NOMO-1 treated with DMSO at 0.1 percent for 48 hours (cell line): ENCODE results near the gene ZSCAN5B.
"Not testable (repeated sequence)": the region's sequence is repeated elsewhere in the genome, so short reads cannot be mapped to it uniquely, and the experiment has no call there.

ENCODE experiments used
- DNase-seq: peaks from one replicate; lab custom pipeline; 2025; ENCODE audit not compliant: unreplicated experiment; lab: John Stamatoyannopoulos, UW

Gene ZSCAN5B, protein sequence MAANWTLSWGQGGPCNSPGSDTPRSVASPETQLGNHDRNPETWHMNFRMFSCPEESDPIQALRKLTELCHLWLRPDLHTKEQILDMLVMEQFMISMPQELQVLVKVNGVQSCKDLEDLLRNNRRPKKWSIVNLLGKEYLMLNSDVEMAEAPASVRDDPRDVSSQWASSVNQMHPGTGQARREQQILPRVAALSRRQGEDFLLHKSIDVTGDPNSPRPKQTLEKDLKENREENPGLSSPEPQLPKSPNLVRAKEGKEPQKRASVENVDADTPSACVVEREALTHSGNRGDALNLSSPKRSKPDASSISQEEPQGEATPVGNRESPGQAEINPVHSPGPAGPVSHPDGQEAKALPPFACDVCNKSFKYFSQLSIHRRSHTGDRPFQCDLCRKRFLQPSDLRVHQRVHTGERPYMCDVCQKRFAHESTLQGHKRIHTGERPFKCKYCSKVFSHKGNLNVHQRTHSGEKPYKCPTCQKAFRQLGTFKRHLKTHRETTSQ

DNA sequence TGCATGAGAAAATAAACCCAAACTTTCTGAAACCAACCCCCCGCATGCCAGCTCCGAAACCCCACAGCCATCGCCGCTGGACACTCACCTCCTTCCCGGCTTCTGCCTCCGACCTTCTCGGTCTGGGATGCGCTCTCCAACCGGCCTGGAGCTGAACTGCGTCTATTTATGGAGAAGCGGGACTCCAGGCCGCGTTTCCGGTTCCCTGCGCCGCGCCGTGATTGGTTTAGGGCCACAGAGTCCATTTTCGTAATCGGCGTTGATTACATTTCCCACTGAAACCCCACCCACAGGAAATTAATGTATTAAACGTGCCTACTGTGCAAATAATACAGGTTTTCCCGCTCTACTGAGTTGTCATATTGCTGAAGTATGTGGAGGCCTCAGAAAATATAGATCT, at the start of gene ZSCAN5B:
Gene ZSCAN5B (minus strand): TSS at position 138 of the 400 bp plus-strand sequence. CDS start 4,731 bp downstream, outside the sequence.
- not testable (repeated sequence) for DNase-seq

DNA sequence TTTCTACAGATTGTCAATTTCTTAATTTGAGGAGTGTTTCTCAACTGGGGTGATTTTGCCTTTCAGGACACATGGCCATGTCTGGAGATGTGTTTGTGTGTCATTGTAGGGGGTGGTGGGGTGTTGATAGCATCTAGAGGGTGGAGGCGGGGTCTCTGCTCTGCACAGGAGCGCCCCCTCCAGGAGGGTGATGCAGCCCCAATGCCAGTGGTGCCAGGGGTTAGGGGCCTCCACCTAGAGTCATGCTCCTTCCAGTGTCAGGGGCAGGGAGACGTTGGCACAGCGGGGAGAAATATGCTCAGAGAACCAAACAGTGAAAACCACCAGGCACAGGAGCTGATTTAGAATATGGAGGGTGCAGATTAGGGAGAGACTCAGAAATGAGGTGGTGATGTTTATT, 48.2 kb upstream of the ZSCAN5B start:
- DNase-seq = not testable (repeated sequence)

DNA sequence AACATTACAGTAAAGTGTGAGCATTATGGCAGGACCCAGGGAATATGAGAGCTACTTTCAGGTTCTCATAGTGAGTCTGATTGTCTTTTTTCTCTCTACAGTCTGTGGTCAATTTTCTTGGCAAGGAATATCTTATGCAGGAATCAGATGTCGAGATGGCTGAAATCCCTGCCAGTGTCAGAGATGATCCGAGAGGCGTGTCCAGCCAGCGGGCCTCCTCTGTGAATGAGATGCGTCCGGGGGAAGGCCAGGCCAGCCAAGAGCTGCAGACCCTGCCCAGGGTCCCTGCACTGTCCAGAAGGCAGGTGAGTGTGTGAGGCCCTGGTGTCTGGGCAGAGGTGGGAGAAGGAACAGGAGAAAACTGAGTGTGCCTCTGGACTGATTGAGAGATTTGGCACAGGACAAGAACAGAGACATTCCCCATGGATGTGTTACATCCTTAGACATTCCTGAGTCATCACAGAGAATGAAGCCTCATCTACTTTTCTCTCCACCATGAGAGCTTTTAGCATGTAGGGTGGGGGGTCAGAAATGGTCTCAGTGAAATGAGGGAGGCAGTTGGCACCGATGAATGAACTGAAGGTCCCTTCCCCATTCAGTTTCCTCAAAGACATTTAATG, 47.6 kb upstream of the ZSCAN5B start:
- no peak for DNase-seq

DNA sequence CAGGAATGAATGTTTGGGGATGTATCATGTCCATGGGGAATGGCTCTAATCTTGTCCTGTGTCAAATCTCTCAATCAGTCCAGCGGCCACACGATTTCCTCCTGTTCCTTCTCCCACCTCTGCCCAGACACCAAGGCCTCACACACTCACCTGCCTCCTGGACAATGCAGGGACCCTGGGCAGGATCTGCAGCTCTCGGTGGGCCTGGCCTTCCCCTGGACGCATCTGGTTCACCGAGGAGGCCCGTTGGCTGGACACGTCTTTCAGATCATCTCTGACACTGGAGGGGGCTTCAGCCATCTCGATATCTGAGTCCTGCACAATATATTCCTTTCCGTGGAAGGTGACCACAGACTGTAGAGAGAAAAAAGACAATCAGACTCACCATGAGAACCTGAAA, 25.9 kb upstream of the ZSCAN5B start:
- DNase-seq = no peak

DNA sequence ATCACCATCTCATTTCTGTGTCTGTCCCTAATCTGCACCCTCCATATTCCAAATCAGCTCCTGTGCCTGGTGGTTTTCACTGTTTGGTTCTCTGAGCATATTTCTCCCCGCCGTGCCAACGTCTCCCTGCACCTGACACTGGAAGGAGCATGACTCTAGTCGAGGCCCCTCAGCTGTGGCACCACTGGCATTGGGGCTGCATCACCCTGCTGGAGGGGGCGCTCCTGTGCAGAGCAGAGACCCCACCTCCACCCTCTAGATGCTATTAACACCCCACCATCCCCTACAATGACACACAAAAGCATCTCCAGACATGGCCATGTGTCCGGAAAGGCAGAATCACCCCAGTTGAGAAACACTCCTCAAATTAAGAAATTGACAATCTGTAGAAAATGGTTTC, 25.3 kb upstream of the ZSCAN5B start:
- DNase-seq = no peak

DNA sequence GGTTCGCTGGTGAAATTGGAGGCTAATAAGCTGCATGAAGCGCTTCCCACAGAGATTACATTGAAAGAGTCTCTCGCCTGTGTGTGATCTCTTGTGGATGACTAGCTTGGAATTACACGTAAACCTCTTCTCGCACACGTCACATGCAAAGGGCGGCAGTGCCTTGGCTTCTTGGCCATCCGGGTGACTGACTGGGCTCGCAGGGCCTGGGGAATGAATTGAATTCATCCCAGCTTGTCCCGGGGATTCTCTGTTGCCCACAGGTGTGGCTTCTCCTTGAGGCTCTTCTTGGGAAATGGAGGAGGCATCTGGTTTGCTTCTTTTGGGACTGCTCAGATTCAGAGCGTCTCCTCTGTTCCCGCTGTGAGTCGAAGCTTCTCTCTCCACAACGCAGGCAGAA, 24.3 kb upstream of the ZSCAN5B start:
- DNase-seq = no peak

DNA sequence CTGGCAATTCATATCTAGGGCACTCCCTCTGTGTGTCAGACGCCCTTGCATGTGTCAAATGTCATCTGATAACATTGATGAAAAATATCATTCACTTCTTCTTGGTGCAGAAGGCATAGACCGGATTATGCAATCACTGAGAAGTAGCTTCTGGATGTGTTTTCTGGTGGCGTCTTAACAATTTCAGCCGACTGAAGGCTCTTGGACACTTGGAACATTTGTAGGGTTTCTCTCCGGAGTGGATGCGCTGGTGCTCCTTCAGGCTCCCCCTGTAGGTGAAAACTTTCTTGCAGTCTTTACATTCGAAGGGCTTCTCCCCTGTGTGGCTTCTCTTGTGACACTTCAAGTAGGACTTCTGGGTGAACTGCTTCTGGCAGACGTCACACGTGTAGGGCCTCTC, 23.9 kb upstream of the ZSCAN5B start:
- not testable (repeated sequence) for DNase-seq

DNA sequence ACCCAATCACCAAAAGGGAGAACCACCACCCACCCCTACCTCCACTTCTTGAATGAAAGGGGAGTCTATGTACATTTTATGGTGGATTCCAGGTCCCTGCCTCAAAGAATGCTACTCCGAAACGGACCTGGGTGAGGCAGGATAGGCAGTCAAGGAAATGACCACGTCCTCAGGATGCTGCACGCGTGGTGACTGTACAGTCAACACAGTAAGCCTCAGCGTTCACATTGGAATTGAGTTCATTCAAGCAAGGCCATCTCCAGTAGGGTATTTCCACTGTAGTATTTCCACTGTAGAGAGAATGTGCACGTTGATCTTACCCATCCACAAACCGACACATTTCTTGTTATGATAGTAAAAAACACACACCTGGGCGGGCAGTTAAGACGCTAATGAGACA, 21.4 kb upstream of the ZSCAN5B start:
- no peak for DNase-seq

DNA sequence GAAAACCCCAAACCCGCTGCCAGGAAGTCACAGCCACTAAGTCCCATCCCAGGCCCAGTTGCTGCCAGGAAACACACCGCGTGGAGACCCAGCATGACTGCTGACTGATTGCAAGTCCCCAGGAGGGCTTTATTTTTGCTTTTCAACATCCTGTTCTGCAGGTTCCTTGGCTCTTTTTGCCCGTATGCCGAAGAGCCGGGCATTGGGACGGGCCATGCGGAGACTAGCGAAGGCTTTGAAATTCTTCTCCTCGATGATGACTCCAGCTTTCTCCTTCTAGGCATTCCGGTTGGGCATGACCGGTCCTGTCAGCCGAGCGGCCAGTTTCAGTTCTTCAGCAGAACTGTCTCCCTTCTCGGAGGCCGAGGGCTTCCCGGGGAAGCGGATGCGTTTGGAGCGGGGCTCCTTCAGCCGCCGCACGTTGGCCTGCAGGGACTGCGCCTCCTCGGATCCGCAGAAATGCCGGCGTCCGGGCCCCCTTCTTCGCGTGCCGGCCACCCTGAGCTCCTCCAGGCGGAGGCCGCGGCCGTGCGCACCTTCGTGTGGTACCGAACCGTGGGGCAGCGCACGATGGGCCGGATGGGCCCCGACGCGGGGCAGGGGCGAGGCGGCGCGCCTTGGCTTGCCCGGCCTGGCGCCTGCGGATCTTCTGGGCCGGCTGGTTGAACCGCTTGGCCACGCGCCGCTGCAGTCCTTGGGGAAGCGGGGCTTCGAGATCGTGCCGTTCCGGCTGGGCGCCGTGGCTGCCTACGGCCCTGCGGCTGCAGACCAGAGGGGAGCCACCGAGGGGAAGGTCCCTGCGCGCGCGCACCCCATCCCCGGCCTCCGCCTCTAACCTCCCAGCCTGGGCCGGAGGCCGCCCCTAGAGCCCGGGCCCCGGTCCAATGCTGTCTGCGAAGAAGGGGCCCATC, 19.7 kb upstream of the ZSCAN5B start:
- no peak for DNase-seq

DNA sequence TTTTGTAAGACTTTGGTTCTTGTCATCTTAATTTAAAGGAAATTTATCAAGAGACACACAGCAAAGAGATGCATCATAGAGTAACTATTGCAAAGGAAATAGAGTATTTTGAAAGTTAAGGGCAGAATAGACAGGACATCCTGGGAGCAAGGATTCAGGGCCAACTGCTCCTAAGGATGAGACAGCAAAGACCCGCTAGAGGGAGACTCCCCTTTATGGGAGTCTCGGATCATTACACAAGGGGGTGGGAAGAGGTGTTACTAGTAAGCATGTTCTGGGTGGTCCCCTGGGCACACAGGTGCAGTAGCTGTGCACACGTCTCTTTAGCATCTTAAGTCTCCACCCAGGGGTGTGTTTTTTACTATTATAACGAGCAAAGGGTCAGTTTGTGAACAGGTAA, 14.1 kb upstream of the ZSCAN5B start:
- no peak for DNase-seq

DNA sequence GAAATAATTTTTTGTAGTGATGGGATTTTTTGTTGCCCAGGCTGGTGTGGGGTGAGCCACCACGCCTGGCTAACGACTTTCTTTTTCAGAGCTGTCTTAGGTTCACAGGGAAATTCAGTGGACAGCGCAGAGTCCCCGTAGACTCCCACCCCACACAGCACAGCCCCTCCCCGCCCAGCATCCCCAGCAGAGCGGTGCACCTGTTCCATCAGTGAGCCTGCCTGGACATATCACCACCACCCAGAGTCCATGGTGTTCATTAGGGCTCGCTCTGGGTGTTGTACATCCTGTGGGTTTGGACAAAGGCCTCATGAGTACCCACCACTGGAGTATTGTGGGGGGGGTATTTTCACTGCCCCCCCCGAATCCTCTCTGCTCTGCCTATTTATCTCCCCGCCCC, 12.5 kb upstream of the ZSCAN5B start:
- DNase-seq = not testable (repeated sequence)

DNA sequence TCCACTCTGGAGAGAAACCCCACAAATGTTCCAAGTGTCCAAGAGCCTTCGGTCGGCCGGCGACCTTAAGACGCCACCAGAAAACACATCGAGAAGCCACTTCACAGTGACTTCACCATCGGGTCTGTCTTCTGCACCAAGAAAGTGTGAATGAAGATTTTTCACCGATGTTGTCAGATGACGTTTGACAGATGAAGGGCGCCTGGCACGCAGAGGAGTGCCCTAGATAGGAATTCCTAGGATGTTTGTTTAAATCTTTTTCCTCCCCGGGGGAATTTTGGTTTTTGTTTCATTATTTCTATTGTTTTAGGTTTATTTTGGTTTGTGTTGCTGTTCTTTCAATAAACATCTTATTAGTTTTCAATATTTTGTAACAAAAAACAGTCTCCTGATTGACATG, 11.5 kb upstream of the ZSCAN5B start:
- no peak for DNase-seq

DNA sequence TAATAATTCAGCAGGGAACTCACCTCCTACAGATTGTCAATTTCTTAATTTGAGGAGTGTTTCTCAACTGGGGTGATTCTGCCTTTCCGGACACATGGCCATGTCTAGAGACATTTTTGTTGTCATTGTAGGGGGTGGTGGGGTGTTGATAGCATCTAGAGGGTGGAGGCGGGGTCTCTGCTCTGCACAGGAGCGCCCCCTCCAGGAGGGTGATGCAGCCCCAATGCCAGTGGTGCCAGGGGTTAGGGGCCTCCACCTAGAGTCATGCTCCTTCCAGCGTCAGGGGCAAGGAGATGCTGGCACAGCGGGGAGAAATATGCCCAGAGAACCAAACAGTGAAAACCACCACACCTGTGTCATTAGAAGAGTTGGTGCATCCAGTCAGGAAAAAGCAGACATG, 10.0 kb upstream of the ZSCAN5B start:
- not testable (repeated sequence) for DNase-seq

DNA sequence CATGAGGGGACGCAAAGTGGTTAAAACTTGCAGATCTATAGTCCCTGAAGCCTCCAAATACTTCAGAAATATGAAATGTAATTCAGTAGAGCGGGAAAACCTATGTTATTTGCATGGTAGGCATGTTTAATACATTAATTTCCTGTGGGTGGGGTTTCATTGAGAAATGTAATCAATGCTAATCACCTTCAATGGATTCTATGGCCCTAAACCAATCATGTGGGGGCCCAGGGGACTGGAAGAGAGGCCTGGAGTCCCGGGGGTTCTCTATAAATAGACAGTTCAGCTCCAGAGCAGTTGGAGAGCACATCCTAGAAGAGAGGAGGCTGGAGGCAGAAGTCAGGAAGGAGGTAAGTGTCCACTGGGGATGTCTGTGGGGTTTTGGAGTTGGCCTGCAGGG, 4.4 kb upstream of the ZSCAN5B start, which contains the start of gene ZSCAN5C:
Gene ZSCAN5C (plus strand): TSS at position 301 of the 400 bp plus-strand sequence. CDS start 3,641 bp downstream, outside the sequence.
- no peak for DNase-seq

DNA sequence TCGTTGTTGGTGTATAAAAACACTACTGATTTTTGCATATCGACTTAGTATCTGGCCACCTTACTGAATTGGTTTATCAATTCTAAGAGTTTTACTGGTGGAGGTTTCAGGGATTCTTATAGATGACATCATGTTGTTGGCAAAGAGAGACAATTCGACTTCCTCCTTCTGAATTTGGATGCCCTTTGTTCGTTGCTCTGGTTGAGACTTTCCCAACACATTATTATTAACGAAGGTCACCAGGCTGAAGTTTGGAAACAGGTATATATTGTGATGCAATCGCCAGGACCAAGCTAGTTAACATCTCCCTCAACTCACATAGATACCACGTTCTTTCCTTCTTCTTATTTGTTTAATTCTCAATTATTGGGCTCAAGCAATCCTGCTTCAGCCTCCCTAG, 2.1 kb upstream of the ZSCAN5B start:
- no peak for DNase-seq

DNA sequence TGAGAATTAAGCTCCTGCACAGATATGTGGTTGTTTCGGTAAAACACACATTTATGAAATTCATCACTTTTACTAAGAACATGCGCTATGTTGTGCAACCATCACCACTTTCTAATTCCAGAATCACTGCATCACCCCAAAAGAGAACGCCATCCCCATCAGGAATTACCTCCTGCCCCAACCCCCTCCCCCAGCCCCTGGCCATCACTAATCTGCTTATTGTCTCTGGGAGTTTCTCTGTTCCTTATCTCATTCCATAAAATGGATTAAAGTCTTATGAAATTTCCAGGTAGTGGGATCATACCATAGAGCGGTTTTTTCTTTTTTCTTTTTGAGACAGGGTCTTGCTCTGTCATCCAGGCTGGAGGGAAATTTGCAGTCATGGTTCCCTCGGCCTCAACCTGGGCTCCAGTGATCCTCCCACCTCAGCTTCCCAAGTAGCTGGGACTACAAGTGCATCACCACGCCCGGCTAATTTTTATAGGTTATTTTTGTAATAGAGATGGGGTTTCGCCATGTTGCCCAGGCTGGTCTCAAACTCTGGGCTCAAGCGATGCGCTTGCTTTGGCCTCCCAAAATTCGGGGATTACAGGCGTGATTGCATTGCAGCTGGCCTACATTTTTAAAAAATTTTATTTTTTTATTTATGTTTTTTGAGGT, 3.5 kb downstream of the ZSCAN5B start:
- no peak for DNase-seq

DNA sequence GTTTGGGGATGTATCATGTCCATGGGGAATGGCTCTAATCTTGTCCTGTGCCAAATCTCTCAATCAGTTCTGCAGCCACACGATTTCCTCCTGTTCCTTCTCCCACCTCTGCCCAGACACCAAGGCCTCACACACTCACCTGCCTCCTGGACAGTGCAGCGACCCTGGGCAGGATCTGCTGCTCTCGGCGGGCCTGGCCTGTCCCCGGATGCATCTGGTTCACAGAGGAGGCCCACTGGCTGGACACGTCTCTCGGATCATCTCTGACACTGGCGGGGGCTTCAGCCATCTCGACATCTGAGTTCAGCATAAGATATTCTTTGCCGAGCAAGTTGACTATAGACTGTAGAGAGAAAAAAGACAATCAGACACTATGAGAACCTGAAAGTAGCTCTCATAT, 5.9 kb downstream of the ZSCAN5B start:
- no peak for DNase-seq

DNA sequence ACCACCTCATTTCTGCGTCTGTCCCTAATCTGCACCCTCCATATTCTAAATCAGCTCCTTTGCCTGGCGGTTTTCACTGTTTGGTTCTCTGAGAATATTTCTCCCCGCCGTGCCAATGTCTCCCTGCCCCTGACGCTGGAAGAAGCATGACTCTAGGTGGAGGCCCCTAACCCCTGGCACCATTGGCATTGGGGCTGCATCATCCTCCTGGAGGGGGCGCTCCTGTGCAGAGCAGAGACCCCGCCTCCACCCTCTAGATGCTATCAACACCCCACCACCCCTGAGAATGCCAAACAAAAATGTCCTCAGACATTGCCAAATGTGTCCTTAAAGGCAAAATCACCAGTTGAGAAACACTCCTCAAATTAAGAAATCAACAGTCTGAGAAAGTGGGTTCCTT, 6.5 kb downstream of the ZSCAN5B start:
- no peak for DNase-seq

DNA sequence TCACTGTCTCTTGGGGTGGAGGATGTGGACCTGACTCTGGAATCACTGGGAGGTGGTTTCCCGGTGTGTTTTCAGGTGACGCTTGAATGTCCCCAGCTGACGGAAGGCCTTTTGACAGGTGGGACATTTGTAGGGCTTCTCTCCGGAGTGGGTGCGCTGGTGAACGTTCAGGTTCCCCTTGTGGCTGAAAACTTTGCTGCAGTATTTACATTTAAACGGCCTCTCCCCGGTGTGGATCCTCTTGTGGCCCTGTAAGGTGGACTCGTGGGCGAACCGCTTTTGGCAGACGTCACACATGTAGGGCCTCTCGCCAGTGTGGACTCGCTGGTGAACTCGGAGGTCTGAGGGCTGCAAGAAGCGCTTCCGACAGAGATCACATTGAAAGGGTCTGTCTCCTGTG, 7.8 kb downstream of the ZSCAN5B start:
- DNase-seq = no peak

DNA sequence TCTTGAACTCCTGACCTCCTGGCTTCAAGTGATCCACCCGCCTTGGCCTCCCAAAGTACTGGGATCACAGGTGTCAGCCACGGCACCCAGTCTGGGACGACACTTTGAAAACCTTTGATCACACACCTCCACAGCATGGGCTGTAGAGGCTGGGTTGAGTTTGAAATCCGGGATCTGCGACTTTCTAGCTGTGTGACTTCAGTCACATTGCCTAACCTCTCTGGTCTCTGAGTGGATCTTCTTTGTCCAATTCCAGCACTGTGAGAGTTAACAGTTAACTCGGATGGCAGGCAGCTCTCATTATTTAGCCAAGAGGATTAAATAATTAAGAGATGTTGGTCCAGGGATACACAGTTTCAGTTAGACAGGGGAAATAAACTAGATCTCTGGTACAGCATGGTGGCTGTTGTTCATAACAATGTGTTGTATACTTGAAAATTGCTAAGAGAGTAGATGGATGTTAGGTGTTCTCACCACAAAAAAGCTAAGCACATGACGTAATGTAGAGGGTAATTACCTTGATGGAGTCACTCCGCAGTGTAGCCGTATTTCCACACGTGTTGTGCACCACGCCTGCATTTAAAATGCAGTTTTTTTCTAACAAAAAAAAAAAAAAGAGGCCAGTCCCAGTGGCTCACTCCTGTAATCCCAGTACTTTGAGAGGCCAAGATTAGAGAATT, 19.9 kb downstream of the ZSCAN5B start:
- no peak for DNase-seq
